GM23338 (cell line): ENCODE data around the gene MED13L. TPM values are rescaled to one million over a fixed set of nuclear protein-coding genes. Genes with fewer than 3 reads are reported as not detected.
"Not testable (repeated sequence)": the region's sequence is repeated elsewhere in the genome, so short reads cannot be mapped to it uniquely, and the experiment has no call there.

Experiments used
- ATAC-seq: fragments of 200-7000 bp; cut with Tn5 transposase; 3 replicates; pipeline ENCODE4 v1.9.1; 2020
- DNase-seq: peaks from one replicate; pipeline ENCODE4 v3.0.0-alpha.2; 2015; ENCODE audit warnings: low spot score
- H2AFZ ChIP-seq: fragments of 200-600 bp; sonication (generic); 2 replicates; pipeline ENCODE4 v1.8.0; 2016; ENCODE audit warnings: antibody characterized with exemption, mild to moderate bottlenecking, moderate library complexity
- H3F3A ChIP-seq: fragments of 200-600 bp; sonication (generic); replicated peaks from 2 replicates; pipeline ENCODE4 v1.8.0; 2017; ENCODE audit warnings: antibody characterized with exemption, mixed run types, low read depth
- H3K27ac ChIP-seq: fragments of 200-600 bp; sonication (generic); 2 replicates; pipeline ENCODE4 v1.6.1; 2016; ENCODE audit warnings: low read depth
- H3K27me3 ChIP-seq: fragments of 200-600 bp; sonication (generic); 2 replicates; pipeline ENCODE4 v1.8.0; 2016; ENCODE audit warnings: mild to moderate bottlenecking, mixed run types, moderate library complexity; ENCODE audit not compliant: insufficient read depth
- H3K36me3 ChIP-seq: fragments of 200-600 bp; sonication (generic); 2 replicates; pipeline ENCODE4 v1.8.0; 2016; ENCODE audit warnings: mild to moderate bottlenecking; ENCODE audit not compliant: insufficient read depth
- H3K4me1 ChIP-seq: fragments of 200-600 bp; sonication (generic); 2 replicates; pipeline ENCODE4 v1.8.0; 2016; ENCODE audit warnings: mild to moderate bottlenecking, moderate library complexity; ENCODE audit not compliant: insufficient read depth
- H3K4me2 ChIP-seq: fragments of 200-600 bp; sonication (generic); 2 replicates; pipeline ENCODE4 v1.7.1; 2017; ENCODE audit warnings: mixed run types
- H3K4me3 ChIP-seq: fragments of 200-600 bp; sonication (generic); 2 replicates; pipeline ENCODE4 v1.6.1; 2016; ENCODE audit warnings: mixed run types
- H3K79me2 ChIP-seq: fragments of 200-600 bp; sonication (generic); replicated peaks from 2 replicates; pipeline ENCODE4 v1.8.0; 2017; ENCODE audit warnings: mild to moderate bottlenecking; ENCODE audit not compliant: insufficient read depth
- H3K9me2 ChIP-seq: fragments of 200-600 bp; sonication (generic); 2 replicates; pipeline ENCODE4 v1.8.0; 2017; ENCODE audit not compliant: insufficient read depth
- H4K20me1 ChIP-seq: fragments of 200-600 bp; sonication (generic); replicated peaks from 2 replicates; pipeline ENCODE4 v1.8.0; 2017; ENCODE audit warnings: mild to moderate bottlenecking; ENCODE audit not compliant: insufficient read depth
- H3K27ac Mint-ChIP-seq: 2 replicates; pipeline ENCODE4 v1.8.0; 2020; ENCODE audit warnings: inconsistent platforms, mild to moderate bottlenecking, moderate library complexity, mixed read lengths
- H3K27me3 Mint-ChIP-seq: 3 replicates; pipeline ENCODE4 v1.8.0; 2022; ENCODE audit warnings: low read depth, mild to moderate bottlenecking, moderate library complexity, mixed read lengths, inconsistent platforms; ENCODE audit not compliant: insufficient read depth, poor library complexity
- H3K36me3 Mint-ChIP-seq: 3 replicates; pipeline ENCODE4 v1.8.0; 2021; ENCODE audit warnings: low read depth, mild to moderate bottlenecking, inconsistent platforms, moderate library complexity, mixed read lengths
- H3K4me1 Mint-ChIP-seq: 3 replicates; pipeline ENCODE4 v1.8.0; 2020; ENCODE audit warnings: mild to moderate bottlenecking, inconsistent platforms, mixed read lengths
- H3K4me3 Mint-ChIP-seq: 3 replicates; pipeline ENCODE4 v1.8.0; 2021; ENCODE audit warnings: moderate library complexity, mild to moderate bottlenecking, inconsistent platforms, mixed read lengths
- H3K9me3 Mint-ChIP-seq: 3 replicates; pipeline ENCODE4 v1.8.0; 2020; ENCODE audit warnings: moderate library complexity, mild to moderate bottlenecking, inconsistent platforms, mixed read lengths
- CTCF ChIP-seq, 2 experiments: fragments of 200-600 bp in 1 of 2; sonication (generic) in 1 of 2; conservative IDR thresholded peaks; 2 replicates each; pipeline versions ENCODE4 v1.5.1 to v1.6.1; 2016 to 2017; ENCODE audit warnings: antibody characterized with exemption in 2 of 2, low read depth in 2 of 2, mild to moderate bottlenecking in 2 of 2, moderate library complexity in 1 of 2
- ETS1 ChIP-seq: IDR thresholded peaks from 2 replicates; pipeline ENCODE4 v1.6.1; 2016; ENCODE audit warnings: antibody characterized with exemption
- EZH2 ChIP-seq: fragments of 200-600 bp; sonication (generic); IDR thresholded peaks from one replicate; pipeline ENCODE4 v1.8.0; 2017; ENCODE audit warnings: antibody characterized with exemption, mild to moderate bottlenecking, low read depth; ENCODE audit not compliant: unreplicated experiment
- EZH2phosphoT487 ChIP-seq: fragments of 200-600 bp; sonication (generic); IDR thresholded peaks from one replicate; pipeline ENCODE4 v1.8.1; 2018; ENCODE audit warnings: antibody characterized with exemption; ENCODE audit not compliant: unreplicated experiment
- JUNB ChIP-seq: IDR thresholded peaks from one replicate; pipeline ENCODE4 v1.6.1; 2016; ENCODE audit warnings: antibody characterized with exemption; ENCODE audit not compliant: unreplicated experiment
- NANOG ChIP-seq: IDR thresholded peaks from 2 replicates; pipeline ENCODE4 v1.6.1; 2016; ENCODE audit warnings: antibody characterized with exemption, borderline replicate concordance
- POLR2AphosphoS5 ChIP-seq: IDR thresholded peaks from 2 replicates; pipeline ENCODE4 v1.6.1; 2016; ENCODE audit warnings: antibody characterized with exemption, low read depth
- REST ChIP-seq: IDR thresholded peaks from one replicate; pipeline ENCODE4 v1.6.1; 2018; ENCODE audit warnings: antibody characterized with exemption; ENCODE audit not compliant: unreplicated experiment
- STAT1 ChIP-seq: IDR thresholded peaks from one replicate; pipeline ENCODE4 v1.6.1; 2016; ENCODE audit warnings: antibody characterized with exemption; ENCODE audit not compliant: unreplicated experiment
- ZNF114 ChIP-seq: fragments of 250-450 bp; sonication (Bioruptor Pico); IDR thresholded peaks from 2 replicates; pipeline ENCODE4 v1.5.0; 2020; ENCODE audit warnings: mild to moderate bottlenecking, moderate library complexity
- ZNF331 ChIP-seq: fragments of 250-450 bp; sonication (Bioruptor Pico); IDR thresholded peaks from 2 replicates; pipeline ENCODE4 v1.5.0; 2020; ENCODE audit warnings: low read depth, mild to moderate bottlenecking, moderate library complexity
- polyA plus RNA-seq: library from polyadenylated mRNA; unstranded; fragments of >200 nt; fragmentation: Nextera tagmentation; extraction: Ambion mirVana; gene quantifications from 2 replicates; pipeline ENCODE4 v1.2.1, GENCODE V29; 2016
- total RNA-seq: library from RNA; depleted of rRNA; stranded (reverse); fragments of >200 nt; shearing (Covaris generic); gene quantifications from 2 replicates; pipeline ENCODE4 v1.2.3, GENCODE V29; 2014

MED13L gene
- total and polyA plus RNA-seq, 2 experiments from 2014 or later = 20.9 to 73.6 TPM

GRCh38 chr12:116131987-116132386 is 145.5 kb downstream of the MED13L start:
- not testable (repeated sequence) for H3F3A ChIP-seq, DNase-seq, H4K20me1 ChIP-seq, H3K27ac Mint-ChIP-seq, H3K36me3 ChIP-seq, H3K4me2 ChIP-seq, H3K36me3 Mint-ChIP-seq, H3K27ac ChIP-seq, H3K4me3 ChIP-seq, H3K27me3 Mint-ChIP-seq, ATAC-seq, H2AFZ ChIP-seq, H3K9me2 ChIP-seq, H3K27me3 ChIP-seq, H3K9me3 Mint-ChIP-seq, H3K4me3 Mint-ChIP-seq
- Histone ChIP-seq H3K79me2 (peaks cover 100% of the 10 kb centered on the region), H3K4me1 (peaks cover 46% of the 10 kb centered on the region)
- peaks cover 41% of the 10 kb centered on the region for H3K4me1 Mint-ChIP-seq

GRCh38 chr12:116131176-116131575 is 146.3 kb downstream of the MED13L start:
- no peaks in the 10 kb centered on the region for H3K36me3 Mint-ChIP-seq
- peaks cover 46% of the 10 kb centered on the region for H3K4me1 Mint-ChIP-seq
- H4K20me1 ChIP-seq = no peaks in the 10 kb centered on the region
- no peak overlapping the region for H3K27ac Mint-ChIP-seq
- H3K9me3 Mint-ChIP-seq = no peaks in the 10 kb centered on the region
- H3K4me3 ChIP-seq = no peak overlapping the region
- H3K4me2 ChIP-seq = no peak overlapping the region
- peaks cover 2% of the 10 kb centered on the region for H3K27me3 Mint-ChIP-seq
- H3K27ac ChIP-seq = no peak overlapping the region
- ATAC-seq (no peak), DNase-seq (no peak)
- no peaks in the 10 kb centered on the region for H3K36me3 ChIP-seq
- H3K27me3 ChIP-seq = no peaks in the 10 kb centered on the region
- no peaks in the 10 kb centered on the region for H3F3A ChIP-seq
- H2AFZ ChIP-seq = no peak overlapping the region
- H3K4me1 ChIP-seq = peaks cover 47% of the 10 kb centered on the region
- TF ChIP-seq JUNB = no peak
- no peak for TF ChIP-seq ETS1
- TF ChIP-seq EZH2phosphoT487 = no peak
- no peak for TF ChIP-seq NANOG
- TF ChIP-seq POLR2AphosphoS5 = no peak
- no peak for TF ChIP-seq REST
- no peak for TF ChIP-seq STAT1
- H3K4me3 Mint-ChIP-seq = no peak overlapping the region
- H3K9me2 ChIP-seq = no peaks in the 10 kb centered on the region
- H3K79me2 ChIP-seq = peaks cover 99% of the 10 kb centered on the region

- H3K27ac ChIP-seq = no peak overlapping the region
- no peak overlapping the region for H3K4me3 ChIP-seq
- no peak overlapping the region for H3K27ac Mint-ChIP-seq
- DNase-seq (no peak), ATAC-seq (no peak)
- H3K79me2 ChIP-seq = peaks cover 99% of the 10 kb centered on the region
- H3K4me3 Mint-ChIP-seq = no peak overlapping the region
- no peaks in the 10 kb centered on the region for H3K9me2 ChIP-seq
- peaks cover 49% of the 10 kb centered on the region for H3K4me1 Mint-ChIP-seq
- H3F3A ChIP-seq = no peaks in the 10 kb centered on the region
- H3K4me2 ChIP-seq = no peak overlapping the region
- H3K36me3 Mint-ChIP-seq = no peaks in the 10 kb centered on the region
- H3K9me3 Mint-ChIP-seq = no peaks in the 10 kb centered on the region
- no peaks in the 10 kb centered on the region for H3K27me3 ChIP-seq
- peaks cover 52% of the 10 kb centered on the region for H3K4me1 ChIP-seq
- no peaks in the 10 kb centered on the region for H4K20me1 ChIP-seq
- no peaks in the 10 kb centered on the region for H3K36me3 ChIP-seq
- H3K27me3 Mint-ChIP-seq = peaks cover 2% of the 10 kb centered on the region
- no peak overlapping the region for H2AFZ ChIP-seq
- TF ChIP-seq POLR2AphosphoS5 (no peak), EZH2 (no peak), CTCF (conservative IDR thresholded peaks at IDR 0.05; ENCODE audit: low read depth in 2 of 2) (no peak), EZH2phosphoT487 (no peak), JUNB (no peak), ZNF331 (CRISPR knock-in tag) (no peak), ETS1 (no peak), ZNF114 (CRISPR knock-in tag) (no peak), STAT1 (no peak)
Observed at GRCh38 chr12:116130431-116130830, 147.1 kb downstream of the MED13L start.
